Testis (tissue), 2 donors: Measurements from ENCODE around the gene FSTL5.

Experiments used
- CTCF ChIP-seq, 3 experiments: fragments of 450-650 bp in 2 of 3; fragments of 200-600 bp in 1 of 3; sonication (generic) in 1 of 3; IDR thresholded peaks; one replicate each; pipeline ENCODE4 v1.5.1; 2016 to 2019; ENCODE audit warnings: antibody characterized with exemption in 3 of 3, mild to moderate bottlenecking in 2 of 3, moderate library complexity in 1 of 3
- POLR2A ChIP-seq: fragments of 450-650 bp; IDR thresholded peaks from one replicate; pipeline ENCODE4 v1.6.1; 2017; ENCODE audit warnings: antibody characterized with exemption, mild to moderate bottlenecking, moderate library complexity

- no peak for TF ChIP-seq POLR2A
- TF ChIP-seq CTCF (IDR thresholded peaks at IDR 0.05), result no peak
Observed at GRCh38 chr4:162209706-162210105, 45.9 kb upstream of the FSTL5 start.
